DMS79 treated with DMSO at 0.1 percent for 48 hours (cell line): Measurements from ENCODE around the gene GMEB2.

ENCODE experiments used
- DNase-seq: peaks from one replicate; lab custom pipeline; 2025; lab: John Stamatoyannopoulos, UW

GMEB2 gene

DNA sequence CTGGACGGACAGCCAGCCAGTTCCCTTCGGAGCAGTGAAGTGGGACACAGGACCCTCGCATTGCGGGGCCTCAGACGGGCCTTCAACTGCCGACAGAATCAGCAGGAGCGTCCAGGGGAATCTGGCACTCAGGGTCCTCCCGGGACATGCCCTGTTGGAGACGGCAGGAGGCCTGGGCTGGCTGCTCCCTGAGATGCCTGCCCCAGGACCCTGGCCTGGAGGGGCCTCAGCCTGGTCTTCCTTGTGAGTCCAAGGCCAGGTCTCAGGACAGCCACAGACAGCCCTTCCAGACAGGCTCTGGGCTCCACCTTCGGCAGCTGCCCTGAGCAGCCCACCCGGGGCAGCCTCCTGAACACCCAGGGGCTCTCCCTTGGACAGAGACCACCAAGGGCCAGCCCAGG is 38.3 kb downstream of the GMEB2 start:
- DNase-seq = no peak

DNA sequence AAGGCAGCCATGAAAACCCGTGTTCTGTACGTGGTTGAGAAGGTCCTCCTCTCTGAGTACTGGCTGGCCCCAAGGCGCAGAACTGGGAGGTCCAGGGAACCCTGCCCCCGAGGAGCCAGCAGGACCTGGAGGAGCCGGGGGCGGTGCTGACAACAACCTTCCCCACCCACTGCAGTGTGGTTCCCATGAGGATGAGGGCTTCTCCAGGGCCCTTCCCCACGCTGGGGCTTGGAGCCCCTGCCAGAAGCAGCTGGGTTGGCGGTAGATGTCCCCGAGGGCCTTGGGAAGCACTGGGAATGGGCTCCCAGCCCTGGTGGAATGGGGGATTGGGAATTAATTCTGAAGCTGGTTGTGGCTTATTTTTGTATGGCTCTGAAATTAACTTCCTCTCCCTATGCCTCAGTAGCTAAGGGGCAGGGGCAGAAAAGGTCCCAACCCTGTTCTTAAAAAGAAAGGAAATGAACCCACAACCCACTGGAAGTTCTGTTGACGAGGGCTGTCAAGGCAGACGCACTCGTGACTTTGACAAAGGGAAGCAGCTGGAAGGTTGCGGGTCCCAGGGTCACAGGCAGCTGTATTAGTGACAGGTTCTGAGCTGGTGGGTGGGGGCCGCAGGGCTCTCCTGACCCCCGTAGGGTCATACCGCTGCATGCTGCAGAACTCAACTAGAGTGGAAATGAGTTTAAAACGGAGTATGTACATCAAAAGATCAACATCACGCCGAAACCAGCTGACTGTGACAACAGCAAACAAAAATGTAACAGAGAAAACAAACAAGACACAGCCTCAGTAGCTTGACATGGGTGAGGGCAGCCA is 38.9 kb downstream of the GMEB2 start:
- no peak for DNase-seq

- no peak for DNase-seq
These were observed 39.6 kb downstream of the GMEB2 start for GRCh38 chr20:63587256-63587655.

DNA sequence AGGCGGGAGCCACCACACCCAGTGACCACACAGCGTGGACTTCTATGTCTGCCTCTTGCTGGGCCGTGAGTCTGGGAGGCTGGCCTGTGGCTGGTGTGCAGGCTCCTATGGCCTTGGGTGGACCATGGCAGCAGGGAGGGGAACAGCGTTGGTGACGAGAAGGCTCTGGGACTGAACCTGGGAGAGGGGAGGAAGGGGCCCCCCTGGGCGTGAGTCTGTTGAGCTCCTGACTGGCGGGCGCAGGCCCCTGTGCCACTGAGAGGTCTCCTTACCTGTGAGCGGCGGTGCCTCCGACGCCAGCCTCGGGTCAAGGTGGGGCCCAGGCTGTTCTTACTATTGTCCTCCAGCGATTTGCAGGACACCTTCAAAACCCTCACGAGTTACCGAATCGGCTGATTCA is 40.1 kb downstream of the GMEB2 start:
- DNase-seq = no peak

GRCh38 chr20:63585616-63586565 is 41.0 kb downstream of the GMEB2 start:
- DNase-seq = no peak

- DNase-seq = no peak
These were observed 44.4 kb downstream of the GMEB2 start for GRCh38 chr20:63582382-63583063.

DNA sequence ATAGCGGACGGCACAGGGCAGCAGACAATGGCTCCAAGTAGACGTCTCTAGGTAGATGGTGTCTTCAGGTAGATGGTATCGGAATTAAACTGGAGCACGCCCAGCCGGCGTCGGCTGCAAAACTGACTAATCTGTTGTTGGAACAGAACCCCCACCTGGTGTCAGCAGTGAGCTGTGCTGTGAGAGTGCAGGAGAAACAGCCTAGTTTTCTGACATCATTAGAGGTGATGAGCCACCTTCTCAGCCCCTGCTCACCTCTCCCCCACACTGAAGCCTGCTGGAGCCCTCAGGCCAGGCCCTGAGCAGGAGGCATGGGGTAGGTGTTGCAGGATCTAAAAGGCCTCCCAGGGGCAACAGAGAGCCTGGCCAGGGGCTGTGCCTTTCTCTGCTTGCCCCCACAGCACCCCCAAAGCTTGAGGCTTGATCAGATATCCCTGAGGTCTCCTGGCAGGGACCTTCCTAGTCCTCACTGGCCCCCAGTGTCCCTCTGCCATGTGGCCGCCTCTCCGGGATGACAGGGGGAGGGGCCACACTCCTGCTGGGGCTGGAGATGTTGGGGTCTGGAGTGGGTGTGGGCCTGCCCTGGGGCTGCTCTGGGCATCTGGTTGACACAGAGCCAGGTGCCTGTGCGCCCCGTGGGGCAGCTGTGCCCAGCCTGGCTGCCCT is 46.0 kb downstream of the GMEB2 start:
- peak; percentile 6 for DNase-seq

DNA sequence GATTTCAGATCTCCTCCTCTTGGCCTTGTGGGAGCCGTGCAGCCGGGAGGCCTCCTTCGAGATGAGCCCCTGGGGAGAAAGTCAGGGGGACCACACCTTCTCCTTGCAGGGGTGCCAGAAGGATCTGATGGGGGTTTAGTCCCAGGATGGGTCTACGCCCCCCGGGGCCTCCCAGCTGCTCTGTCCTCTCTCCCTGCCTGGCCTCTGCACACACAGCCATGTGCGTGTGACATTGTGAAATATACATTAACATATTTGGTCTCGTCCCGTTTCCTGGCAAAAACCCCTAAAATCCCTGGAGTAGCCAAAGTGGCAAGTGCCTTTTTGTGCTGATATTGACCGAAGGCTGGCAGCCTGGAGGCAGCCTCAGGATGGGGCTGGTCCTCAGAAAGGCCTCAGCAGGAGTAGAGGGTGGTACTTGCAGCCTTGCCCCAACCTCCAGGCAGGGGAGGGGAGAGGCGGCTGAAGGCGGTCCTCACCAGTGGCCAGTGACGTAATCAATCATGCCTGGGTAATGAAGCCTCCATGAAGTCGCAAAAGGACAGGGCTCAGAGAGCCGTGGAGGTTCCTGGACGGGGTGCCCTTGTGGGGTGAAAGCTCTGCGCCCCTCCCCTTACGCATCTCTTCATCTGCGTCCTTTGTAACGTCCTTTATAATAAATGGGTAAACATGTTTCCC is 47.7 kb downstream of the GMEB2 start:
- DNase-seq = no peak

DNA sequence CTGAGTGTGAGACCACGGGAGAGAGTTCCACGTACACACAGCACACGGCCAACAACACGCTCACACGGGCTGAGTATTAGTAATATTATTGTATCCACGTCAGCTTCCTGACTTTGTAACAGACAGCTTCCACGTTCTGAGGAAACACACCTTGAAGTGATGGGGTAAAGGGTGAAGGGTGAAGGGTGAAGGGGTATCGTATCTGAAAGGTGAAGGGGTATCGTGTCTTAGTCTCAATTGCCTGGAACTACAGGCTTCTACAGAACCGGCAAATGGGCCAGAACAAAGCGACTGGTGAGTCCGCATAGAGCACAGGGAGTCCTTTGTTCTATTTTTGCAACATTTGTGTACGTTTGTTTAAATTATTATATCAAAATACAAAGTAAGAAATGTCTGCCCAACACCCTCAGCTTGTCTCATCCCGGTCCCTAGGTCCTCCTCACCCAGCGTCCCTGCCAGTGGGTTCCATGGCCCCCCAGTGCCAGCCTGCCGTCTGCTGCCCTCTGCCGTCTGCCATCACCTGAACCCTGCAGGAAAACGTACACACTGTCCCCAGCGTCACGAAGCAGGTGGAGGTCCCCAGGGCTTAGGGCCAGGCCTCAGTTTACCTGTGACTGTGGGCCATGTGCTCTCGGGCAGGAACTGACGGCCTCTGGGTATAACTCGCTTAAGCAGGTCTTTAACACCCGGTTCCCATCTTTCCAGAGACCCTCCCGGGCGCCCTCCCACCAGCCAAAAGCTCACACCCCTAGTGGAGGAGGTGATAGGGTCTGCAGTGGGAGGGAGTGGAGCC is 48.5 kb downstream of the GMEB2 start:
- no peak for DNase-seq

DNA sequence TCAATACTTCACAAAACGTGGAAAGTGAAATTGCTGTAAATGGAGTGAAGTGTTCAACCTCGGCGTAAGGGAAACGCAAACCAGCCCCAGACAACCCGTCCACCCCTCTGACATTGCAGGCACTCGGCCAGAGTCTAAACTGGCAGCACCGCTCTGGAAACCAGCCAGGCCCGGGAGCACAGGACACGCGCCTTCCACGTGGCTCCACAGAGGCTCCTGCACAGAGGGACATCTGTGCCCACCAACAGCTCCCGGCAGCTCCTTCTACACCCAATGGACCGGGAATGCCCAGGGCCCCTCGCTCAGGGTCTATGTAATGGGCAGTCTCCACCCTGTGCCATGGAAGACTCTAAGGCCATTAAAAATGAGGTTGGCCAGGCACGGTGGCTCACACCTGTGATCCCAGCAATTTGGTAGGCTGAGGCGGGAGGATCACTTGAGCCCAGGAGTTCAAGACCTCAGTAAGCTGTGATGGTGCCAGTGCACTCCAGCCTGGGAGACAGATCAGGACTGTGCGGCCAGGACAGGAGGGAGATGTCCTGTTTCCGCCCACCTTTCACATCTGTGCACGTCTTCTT is 49.5 kb downstream of the GMEB2 start:
- DNase-seq = peak; percentile 49

DNA sequence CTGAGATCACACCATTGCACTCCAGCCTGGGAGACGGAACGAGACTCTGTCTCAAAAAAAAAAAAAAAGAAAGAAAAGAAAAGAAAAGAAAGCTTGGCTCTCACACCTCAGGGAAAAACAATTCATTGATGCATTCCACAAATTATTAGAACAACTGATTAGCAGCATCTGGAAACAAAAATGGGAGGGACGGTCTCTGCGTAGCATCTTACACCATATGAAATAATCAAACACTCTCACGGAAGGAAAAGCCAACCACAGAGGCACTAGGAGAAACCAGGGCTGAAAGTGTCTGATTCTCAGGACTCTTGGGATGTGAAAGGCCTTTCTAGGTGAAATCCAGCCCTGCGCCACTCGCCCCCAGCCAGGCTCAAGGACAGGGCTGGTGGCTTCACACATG is 50.6 kb downstream of the GMEB2 start:
- no peak for DNase-seq

GRCh38 chr20:63574829-63575743 is 51.8 kb downstream of the GMEB2 start:
- DNase-seq = no peak

DNA sequence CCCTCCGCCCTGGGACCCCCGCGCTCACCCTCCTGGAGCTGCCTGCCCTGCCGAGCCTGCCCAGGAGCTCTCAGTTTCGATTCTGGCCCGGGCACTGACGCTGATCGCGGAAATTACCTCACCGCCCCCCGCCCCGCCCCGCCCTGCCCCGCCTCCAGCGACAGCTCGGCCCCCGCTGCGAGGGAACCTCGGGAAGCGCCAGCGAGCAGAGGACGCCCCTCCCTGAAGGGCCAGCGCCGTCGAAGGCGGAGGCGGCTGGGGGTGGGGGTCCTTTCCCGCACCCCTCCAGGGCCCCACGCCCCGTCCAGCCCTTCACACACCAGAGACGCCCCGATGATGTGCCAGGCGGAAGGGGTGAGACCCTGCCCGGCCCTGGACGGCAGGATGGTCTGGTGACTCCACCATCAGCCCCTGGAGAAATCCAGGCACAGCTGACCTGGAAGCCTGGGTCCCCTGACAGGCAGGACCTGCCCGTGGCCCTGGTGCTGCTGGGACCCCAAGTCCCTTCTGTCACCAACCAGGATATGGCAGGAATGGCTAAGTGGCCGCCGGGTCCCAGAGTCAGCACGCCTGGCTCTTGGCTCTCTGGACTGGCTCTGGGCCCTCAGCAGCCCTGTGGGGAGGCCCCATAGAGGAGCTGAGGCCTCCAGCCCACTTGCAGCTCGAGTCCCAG is 52.6 kb downstream of the GMEB2 start, which contains the start of gene HELZ2:
Gene HELZ2 (minus strand): TSS at position 84 of the 673 bp plus-strand sequence. CDS start 1,854 bp downstream, outside the sequence.
- peak; percentile 70 for DNase-seq

- DNase-seq = no peak
These were observed 53.2 kb downstream of the GMEB2 start for GRCh38 chr20:63573647-63574131.

- no peak for DNase-seq
These were observed 53.9 kb downstream of the GMEB2 start for GRCh38 chr20:63572788-63573646.

DNA sequence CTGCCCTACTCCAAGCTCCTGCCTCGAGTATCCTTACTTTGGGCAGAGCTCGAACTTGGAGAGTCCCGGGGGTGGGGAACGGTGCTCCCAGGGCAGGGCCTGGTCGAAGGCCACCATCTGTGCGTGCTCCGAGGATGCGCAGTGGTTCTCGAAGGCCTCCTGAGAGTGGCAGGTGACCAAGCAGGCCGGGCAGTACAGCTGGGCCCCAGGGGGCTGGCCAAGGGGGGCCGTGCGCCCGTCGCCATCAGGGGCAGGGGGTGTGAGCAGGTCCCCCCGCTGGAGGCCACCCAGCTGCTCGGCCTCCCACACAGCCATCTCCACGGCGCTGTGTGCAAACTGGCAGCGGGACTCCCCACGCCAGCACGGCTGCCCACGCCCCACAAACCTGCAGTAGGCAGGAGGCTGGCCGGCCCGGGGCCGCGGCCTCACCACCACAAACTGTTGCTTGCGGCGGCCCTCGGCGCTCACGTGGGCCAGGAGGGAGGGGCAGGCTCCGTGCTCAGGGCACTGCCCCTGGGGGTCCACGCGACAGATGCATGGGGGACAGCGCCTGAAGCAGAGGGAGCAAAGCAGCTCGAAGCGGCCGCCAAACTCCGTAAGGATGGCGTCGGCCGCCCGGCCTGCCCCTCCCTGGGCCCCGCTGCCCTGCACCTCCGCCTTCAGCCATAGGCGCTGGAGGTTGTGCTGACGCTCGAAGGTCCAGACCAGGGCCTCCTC is 54.7 kb downstream of the GMEB2 start:
- no peak for DNase-seq
